ENCODE measurements around the gene EFHD2.

DNA sequence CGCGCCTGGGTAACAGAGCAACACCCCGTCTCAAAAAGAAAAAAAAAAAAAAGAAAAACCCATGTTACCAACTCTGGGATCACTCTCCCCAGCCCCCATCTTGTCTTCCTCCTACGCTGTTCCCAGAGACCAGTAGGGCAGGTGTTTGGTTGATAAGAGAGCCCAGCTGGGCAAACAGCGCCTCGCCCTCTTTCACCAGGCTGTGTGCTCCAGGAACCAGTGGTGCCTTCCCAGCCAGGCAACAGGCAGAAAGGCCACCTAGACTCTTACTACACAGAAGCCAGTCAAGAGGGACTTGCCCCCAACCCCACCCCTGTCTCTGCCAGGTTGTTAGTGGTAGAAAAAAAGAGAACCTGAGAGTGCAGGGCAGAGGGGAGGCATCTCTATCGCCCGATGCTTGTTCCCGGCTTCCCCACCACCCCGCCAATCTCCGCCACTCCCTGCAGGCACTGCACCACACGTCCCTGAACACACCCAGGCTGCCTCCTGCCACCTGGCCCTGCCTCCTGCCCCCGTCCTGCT, 14.5 kb downstream of the EFHD2 start:
- TF ChIP-seq EZH2 (IDR thresholded peaks at IDR 0.05), result no peak
- TF ChIP-seq CTCF (IDR thresholded peaks at IDR 0.05), result no peak
